ENCODE measurements around the gene PHF24.
"Not testable (repeated sequence)": the region's sequence is repeated elsewhere in the genome, so short reads cannot be mapped to it uniquely, and the experiment has no call there.

PHF24 gene
- total RNA-seq, result 0 reads per million in 4 experiments

DNA sequence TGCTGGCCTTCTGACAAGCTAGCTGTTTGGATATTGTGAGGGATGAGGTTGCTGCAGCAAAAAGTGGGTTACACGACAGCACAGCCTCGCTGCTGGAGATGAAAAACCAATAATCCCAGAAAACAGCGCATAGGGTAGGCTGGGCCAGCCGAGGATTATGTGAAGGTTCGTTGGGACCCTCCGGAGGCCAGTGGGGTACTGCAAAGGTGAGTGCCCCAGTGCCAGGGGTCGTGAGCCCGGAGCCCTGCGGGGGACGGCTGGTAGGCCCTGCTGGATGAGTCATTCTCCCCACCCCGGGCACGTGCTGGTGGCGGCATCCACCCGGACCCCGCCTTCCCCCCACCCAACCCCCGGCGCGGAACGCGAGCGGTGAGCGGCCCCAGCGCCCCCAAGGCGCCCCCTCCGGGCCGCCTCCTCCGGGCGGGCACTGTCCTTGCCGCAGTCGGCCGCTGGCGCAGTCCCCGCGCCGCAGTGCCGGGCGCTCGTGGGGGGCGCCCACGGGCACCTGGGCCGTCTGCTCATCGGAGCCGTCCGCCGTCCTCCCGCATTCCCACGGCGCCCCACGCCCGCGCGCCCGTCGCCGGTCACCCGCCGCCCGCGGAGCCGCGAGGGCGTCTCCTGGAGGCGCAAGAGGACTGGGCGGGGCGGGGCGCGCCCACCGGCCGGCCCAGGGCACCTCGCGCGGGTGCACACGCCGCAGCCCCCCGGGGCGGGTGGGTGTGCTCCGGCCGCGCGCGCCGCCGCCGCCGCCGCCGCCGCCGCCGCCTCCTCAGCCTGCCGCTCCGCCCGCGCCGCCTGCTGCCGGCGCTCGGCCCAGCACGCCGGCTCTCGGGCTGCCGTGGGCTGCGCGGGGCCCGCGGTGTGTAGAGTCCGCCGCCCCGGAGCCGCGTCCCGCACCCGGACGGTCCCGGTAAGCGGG lies at the start of gene PHF24:
Gene PHF24 (plus strand): TSS at position 794 of the 919 bp plus-strand sequence. CDS start 13,014 bp downstream, outside the sequence.
- DNase-seq, result no peak

DNA sequence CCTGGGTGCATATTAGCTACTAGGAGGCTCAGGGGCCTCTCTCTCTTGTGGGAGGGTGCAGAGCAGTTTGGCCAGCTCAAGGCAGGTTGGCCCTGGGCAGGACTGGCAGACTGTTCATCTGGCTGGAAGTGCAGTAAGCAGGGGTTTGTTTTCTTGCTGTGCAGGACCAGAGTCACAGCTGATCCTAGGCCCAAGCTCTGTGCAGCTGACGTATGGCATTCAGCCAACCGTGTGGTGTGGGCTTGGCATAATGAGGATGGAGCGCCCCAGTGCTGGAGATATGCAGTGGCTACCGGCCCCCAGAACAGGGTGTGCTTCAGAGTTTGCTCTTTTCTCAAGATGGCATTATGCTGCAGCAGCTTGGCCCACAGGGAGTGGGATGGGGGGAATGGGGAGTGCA lies 31.0 kb upstream of the PHF24 start:
- no peak for DNase-seq

DNA sequence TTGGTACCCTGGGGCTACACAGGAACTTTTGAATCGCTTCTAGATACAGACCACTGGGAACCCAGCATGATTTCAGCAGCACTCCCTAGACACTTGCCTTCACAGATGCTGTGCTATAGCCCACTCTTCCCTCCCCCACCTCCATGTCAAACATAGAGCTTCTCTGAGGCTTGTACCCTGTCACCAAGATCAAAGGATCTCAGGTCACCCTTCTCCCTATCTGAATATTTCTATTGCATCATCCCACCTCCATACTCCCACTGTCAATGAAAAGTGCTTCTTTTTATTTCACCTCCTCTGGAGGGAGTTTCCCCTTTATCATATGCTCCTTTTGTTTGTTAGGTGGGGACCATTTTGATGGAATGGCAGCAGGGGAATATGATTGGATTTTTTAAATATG lies 29.2 kb upstream of the PHF24 start:
- DNase-seq, result no peak

DNA sequence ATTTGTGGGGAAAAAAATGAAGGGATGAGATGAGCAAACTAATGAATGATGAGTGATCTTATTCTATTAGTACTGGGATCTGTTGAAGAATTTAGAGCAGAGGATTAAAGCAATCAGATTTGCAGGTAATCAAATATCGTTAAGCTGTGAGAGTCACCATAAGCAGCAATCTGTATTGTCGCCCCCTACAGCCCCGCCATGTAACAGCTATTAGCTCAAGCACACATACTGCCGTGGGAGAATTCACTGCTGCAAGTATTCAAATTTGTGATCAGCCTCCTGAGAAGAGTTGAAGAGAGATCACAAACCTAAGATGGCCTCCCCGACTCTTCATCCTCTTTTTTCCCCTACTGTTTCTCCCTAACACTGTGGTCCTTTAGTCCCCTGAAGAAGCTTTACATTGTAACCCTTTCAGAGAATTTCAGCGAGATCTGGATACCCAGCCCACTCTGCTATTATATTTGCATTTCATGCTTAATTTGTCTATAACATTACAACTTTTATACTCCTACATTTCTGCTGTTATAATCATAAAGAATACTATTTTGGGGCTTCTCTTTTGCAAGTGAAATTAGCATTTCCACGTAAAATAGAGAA lies 28.5 kb upstream of the PHF24 start:
- DNase-seq, result no peak

DNA sequence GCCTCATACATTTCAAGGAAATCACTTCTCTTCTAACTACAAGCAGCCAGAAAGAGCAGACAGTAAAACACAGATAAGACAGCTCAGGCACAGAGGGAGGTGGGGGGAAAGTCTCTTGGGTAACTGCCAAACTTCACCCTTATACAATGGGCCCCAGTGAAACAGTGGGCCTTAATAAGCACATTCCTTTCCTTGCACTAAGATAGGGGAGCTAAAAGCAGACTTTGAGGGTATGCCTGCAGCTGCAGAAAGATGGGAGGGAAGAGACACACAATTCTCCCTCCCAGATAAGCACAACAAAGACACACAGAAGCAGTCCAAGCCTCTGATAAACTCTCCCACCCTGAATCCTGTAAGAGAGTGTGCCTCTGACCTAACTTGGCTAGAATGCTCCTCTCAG lies 18.1 kb upstream of the PHF24 start:
- not testable (repeated sequence) for DNase-seq

DNA sequence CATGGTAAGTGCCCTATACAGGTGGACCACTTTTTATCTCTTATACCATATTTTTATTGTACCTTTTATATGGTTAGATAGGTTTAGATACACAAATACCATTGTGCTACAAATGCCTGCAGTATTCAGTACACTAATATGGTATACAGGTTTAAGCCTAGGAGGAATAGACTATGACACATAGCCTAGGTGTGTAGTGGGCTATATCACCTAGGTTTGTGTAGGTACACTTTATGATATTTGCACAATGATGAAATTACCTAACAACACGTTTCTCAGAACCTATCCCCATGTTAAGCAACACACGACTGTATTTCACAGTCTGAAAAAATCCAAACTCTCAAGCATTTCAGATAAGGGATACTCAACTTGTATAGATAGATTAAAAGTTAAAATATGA lies 9.6 kb upstream of the PHF24 start:
- no peak for DNase-seq

DNA sequence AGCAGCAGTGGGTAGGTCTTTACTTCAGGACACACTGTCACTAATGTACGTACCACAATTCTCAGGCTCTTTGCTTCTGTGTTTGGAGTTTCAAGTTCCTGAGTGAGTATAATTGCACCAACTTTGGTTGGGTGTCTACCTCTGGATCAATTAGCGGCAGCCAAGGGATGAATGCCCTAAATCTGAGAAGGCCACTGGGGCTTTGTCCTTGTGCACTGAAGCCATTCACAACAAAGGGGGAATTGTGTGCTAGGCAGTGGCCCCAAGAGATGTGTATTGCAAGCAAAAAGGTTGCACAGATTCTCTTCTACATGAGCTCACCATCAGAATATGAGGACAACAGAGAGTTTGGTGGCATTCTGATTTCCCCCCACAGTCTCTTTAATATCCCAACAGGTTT lies 3.9 kb upstream of the PHF24 start:
- DNase-seq, result no peak

DNA sequence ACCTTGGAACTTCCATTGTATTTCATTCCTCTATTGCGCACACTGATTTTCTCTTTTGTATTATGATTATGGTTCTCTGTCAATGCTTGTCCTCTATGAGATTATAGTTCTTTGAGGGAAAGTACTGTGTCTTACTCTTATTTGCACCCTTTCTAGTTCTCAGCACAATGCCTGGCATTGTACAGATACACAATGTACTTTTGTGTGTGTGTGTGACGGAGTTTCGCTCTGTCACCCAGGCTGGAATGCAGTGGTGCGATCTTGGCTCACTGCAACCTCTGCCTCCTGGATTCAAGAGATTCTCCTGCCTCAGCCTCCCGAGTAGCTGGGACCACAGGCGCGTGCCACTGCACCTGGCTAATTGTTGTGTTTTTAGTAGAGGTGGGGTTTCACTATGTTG lies 2.0 kb upstream of the PHF24 start:
- DNase-seq, result not testable (repeated sequence)

DNA sequence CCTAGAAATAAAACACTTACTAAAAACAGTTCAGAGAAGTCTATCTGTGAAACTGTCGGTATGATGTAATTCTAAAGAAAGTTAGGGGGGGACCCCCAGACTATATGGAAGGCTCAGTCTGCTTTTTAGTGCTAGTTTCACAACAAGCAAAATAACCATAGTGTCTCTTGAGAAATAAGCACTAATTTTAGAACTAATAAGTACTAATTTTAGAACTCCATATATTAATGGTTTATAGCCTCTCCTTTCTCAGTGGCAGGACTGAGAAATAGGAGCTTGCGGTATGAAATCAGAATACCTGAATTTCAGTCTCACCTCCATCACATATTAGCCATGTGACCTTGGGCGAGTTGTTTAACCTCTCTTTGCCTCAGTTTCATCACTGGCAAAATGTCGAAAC lies 1.4 kb upstream of the PHF24 start:
- DNase-seq, result no peak

DNA sequence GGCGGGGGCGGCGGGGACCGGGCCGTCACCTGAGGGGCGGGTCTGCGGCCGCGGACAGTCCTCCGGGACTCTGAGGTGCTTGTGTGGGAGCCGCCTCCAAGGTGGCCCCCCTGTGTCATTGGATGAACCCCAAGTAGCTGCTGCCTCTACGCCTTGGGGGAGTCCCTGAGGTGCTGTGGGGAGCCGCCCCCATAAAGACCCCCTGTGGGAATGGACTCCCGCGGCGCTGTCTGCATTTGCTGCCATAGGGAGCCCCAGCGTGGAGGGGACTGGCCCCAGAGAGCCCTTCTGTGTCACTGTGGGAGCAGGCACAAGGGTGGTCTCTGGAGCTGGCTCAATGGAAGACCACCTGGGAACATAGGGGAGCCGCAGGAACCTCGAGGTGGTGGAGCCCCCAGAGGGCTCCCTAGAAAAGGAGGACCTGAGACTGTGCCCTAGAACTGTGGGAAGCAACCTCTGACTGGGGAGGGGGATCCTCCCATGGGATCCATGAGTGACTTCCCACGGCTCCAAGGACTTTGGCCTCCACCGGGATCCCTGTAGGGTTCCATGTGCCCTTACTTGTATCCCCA lies 412 bp downstream of the PHF24 start:
- no peak for DNase-seq

DNA sequence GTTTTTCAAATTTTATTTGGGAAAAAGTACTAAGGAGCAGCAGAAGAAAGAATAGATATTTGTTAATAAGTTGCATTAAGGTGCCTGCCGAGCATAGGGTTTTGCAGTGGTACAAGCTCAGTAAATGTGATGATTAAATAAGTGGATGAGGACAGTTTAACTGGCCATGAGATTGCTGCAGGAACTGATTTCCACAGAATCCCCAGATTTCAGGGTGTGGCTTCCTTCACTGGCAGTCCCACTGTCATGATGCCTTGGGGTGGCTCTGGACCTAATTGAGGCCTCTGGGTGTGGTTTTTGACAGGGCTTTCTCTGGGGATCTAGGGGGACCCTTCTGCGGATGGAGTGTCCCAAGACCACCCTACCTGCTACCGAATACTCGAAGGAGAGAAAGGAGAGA lies 1.4 kb downstream of the PHF24 start:
- no peak for DNase-seq

DNA sequence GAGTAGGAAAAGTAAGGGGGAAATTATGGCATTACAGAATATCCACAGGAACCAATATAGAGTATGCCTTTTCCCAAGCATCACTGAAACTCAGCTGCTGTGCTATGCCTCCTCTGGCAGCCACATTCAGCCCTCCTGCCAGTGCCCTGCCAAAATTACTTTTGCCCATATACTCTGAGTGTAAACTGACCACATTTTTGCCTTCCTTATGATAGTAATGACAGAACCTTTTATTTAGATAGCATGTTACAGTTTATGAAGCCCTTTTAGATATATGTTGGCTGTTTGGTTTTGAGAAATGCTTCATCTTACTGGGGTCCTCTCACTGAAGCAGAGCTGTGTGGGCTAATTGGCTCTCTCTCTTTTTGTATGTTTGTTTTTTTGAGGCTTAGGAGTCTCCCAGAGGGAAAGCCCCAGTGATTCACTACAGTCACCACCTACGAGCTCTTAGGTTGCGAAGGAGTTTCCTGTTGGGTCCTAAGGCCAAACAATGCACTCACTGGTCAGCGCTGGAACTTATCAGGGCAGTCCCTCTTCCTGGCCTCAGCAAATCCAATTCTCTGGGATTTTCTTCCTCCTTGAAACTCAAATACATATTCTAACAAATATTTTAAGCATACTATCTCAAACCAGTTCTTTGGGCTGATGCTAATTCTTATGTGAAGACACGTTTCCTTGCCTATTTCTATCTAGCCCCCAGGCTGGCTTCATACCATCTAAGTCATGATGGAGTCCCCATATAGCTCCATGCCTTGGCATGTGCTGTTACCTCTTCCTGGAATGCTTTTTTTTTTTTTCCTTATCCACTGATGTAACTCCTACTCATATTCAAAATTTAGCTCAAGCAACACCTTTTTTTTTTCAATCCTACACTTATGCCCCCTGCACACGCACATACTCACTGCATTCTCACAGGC lies 3.7 kb downstream of the PHF24 start:
- no peak for DNase-seq

DNA sequence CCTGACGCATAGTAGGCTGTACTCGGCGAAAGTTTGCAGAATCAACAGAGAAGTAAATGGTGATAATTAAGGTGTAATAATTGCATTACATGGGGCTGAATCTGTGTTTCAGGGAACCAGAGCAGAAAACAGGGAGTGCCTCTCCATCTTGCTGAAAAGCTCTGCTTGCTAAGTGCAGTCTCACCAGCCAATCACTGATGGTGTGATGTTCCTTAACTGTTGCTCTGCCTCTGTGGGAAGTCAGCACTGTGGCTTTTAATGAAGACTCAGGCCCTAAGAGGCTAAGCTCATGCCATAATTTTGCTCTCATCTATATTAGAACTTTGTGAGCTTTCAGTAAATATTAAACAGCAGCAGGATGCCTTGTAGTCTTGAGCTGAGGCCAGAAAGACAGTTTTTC lies 4.5 kb downstream of the PHF24 start:
- DNase-seq, result no peak

DNA sequence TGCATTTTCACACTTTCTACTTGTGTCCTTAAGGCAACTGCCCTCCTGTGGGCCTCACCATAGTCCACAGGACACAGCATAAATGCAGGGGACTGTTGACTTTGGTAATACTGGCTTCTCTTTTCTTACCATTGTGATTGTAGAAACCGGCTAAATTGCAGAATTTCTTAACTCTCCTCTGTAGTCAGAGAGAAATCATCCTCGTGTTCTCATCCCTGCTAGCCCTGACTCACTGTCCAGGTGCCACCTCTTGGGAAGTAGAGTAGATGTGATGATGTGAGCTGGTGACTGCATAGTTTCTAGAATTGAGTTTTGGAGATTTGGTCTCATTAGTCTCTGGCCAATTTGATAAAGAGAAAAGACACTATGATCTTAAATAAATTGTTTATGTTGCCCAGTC lies 5.5 kb downstream of the PHF24 start:
- no peak for DNase-seq

DNA sequence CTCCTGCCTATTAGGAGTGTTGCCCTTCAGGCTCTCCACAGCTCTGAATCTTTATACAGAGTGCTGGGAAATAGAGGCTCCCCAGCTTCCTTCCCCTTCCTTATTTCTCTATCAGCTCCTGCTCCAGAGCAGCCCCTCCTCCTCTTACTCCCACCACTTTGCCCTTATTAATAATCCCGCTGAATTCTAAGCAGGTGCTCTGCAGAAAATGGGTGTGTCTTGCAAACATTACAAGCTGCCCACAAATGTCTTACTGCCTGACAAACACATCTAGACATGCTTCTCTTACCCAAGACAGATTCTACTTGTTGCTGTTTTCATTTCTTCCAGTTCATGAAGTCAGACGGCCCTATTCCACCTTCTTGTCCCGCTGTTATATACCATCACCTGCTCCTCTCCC lies 6.4 kb downstream of the PHF24 start:
- DNase-seq, result no peak

DNA sequence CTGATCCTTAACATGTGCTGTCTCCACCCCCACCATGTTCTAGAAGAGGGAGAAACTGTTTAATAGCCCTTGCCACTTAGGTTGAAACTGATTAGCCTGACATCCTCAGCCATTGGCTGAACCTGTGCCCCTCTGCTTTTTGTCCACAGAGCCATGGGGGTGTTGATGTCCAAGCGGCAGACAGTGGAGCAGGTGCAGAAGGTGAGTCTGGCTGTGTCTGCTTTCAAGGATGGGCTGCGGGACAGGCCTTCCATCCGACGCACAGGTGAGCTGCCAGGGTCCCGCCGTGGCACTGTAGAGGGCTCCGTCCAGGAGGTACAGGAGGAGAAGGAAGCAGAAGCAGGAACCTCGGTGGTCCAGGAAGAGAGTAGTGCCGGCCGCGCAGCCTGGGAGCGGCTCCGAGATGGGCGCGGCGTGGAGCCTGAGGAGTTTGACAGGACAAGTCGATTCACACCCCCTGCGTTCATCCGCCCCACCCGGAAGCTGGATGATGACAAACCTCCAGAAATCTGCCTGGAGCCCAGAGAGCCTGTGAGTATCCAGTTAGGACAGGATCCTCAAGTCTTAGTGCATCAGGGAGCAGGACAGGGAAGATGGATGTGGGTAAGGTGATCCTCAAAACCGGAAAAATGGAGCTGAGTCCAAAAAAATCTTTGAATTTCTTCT lies 13.2 kb downstream of the PHF24 start:
- no peak for DNase-seq

DNA sequence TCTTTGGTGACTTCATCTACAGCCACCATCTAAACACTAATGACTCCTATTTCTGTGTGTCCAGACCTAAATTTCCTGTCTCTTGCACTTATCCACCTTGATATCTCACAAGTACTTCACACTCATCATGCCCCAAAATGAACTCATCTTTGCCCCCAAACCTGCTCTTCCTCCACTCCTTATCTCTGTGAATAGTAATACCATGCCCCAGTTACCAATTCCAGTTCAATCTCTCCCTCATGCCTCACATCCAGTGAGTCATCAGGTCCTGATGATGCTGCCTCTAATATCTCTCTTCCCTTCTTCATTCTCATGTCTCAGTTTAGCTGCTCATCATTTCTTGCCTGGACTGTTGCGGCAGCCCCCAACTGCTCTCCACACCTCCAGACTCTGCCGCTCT lies 16.6 kb downstream of the PHF24 start:
- DNase-seq, result no peak

DNA sequence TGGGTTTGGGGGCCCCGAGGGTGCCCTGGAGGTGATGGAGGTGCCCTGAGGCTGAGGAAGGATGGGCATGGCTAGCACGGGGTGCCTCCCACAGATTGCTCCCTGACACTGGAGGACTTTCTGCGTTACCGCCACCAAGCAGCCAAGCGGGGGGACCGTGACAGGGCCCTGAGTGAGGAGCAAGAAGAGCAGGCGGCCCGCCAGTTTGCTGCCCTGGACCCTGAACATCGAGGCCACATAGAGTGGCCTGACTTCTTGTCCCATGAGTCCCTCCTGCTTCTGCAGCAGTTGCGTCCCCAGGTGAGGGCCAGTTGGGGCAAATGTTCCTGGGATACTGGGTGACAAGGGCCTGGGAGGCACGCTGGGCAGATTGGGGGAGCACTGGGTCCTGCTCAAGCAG lies 18.4 kb downstream of the PHF24 start:
- DNase-seq, result no peak

DNA sequence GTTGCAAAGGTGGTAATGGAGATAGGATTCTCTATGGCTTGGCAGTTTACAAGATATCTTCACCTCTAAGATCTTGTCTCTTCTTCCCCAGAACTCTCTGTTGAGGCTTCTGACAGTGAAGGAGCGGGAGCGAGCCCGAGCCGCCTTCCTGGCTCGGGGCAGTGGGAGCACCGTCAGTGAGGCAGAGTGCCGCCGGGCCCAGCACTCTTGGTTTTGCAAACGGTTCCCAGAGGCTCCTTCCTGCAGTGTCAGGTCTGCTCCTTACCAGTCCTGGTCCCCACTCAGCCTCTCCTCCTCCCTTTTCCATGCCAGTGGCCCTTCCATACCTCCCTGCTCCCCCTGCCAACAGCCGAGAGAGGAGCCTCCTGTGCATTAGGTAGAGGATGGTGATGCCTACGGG lies 18.9 kb downstream of the PHF24 start:
- no peak for DNase-seq

DNA sequence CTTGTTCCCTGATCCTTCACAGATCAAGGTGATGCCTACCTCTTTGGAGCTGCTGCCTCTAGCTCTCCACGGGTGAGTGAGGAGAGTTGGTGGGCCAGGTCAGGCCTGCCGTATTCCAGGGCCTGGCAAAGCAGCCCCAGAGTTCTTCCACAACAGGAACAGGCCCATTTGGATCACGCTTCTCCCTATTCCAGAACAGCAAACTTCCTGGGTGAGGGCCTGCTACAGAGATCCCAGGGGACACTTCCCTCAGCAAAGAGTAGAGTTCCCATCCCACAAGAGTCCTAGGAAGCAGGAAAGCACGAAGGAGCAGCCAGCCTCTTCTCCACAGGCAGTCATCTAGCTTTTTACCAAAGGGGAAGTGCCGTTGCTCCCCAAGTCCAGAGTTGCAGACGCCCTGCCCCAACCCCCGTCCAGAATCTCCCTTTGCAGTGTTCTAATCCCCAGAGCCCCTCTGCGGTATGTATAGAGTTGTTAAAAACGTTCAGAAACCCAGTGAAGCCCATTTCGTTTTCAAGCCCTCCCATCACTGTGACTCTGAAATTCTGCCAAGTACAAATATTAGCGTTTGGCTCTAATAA lies 22.2 kb downstream of the PHF24 start:
- DNase-seq, result no peak

DNA sequence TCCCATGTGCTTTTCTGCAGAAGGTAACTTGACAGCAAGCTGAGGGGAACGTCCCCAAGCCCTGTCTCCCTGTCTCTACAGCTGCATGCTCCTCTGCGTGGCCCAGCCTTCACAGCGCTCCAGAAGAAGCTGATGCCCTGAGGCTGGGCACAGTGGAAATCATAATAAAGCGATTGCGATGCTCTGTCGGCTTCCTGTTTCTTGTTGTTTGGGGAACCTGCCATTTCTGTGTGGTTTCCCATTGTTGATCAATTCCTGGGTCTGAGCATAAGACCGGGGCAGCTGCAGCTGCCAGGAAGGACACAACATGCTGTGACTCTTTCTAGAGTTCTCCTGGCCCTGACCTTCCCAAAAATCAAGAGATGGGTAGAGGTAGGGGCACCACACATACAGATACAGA lies 24.3 kb downstream of the PHF24 start:
- DNase-seq, result no peak

DNA sequence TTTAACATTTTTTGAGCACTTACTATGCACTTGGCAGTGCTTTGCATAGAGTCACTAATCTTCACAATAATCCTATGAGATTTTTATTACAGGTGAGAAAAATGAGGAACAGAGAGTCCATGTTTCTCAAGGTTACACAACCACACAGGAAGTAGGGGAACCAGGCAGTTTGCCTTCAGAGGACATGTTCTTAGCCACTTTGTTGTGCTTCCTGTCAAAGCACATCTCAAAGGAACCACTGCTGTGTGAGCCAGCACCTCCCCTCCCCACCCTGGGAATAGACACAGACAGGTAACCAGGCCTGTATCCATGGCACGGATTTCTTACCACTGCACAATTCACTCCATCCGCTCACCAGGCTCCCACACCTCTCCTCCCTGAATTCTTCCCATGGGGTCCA lies 25.1 kb downstream of the PHF24 start:
- no peak for DNase-seq

All from effector CD8-positive, alpha-beta T cell (primary cell).